A549 (cell line): ENCODE measurements around the gene GGT7. TPM values are rescaled to one million over a fixed set of nuclear protein-coding genes. Genes with fewer than 3 reads are reported as not detected.
A peak's percentile ranks its signal among the peaks of the same experiment; 100 is the strongest.

Experiments
- ATAC-seq, 2 experiments: fragments of 200-7000 bp in 1 of 2; fragments of >200 bp in 1 of 2; cut with Nextera tagmentation in 1 of 2; cut with Tn5 transposase in 1 of 2; 3 replicates each; pipeline versions ENCODE4 v1.8.0 to v1.9.1; 2018 to 2020; ENCODE audit warnings: mild to moderate bottlenecking in 1 of 2, moderate library complexity in 1 of 2
- CTCF ChIA-PET: fragments of 300-600 bp; sonication (Branson Sonifier 250); formaldehyde crosslinking; extraction: SDS; loops from one replicate; lab custom pipeline; 2021; ENCODE audit warnings: antibody characterized with exemption, inconsistent platforms; lab: Yijun Ruan, JAX
- POLR2A ChIA-PET: fragments of 350-600 bp; formaldehyde crosslinking; extraction: SDS; loops from one replicate; lab custom pipeline; 2021; ENCODE audit warnings: antibody characterized with exemption, inconsistent platforms; lab: Yijun Ruan, JAX
- DNase-seq, 2 experiments: peaks; one replicate each; pipeline versions ENCODE4 v3.0.0 to v3.0.0-alpha.2; 2011 to 2016; ENCODE audit warnings: low read depth in 1 of 2, low spot score in 1 of 2
- FAIRE-seq: peaks from 2 replicates; lab custom pipeline; 2011; peaks lifted over from hg19 to GRCh38; lab: Jason Lieb, UNC
- H3K27ac ChIP-seq, 2 experiments: fragments of >200 bp; sonication (Bioruptor Twin); formaldehyde crosslinking; 3 replicates each; pipeline ENCODE4 v1.5.1; 2016 to 2017
- H3K4me1 ChIP-seq: fragments of >200 bp; sonication (Bioruptor Twin); formaldehyde crosslinking; 3 replicates; pipeline ENCODE4 v1.6.1; 2016
- H3K4me2 ChIP-seq: fragments of >200 bp; sonication (Bioruptor Twin); formaldehyde crosslinking; 3 replicates; pipeline ENCODE4 v1.6.1; 2016
- H3K4me3 ChIP-seq: fragments of >200 bp; sonication (Bioruptor Twin); formaldehyde crosslinking; 3 replicates; pipeline ENCODE4 v1.5.1; 2016
- H3K9me3 ChIP-seq: fragments of >200 bp; sonication (Bioruptor Twin); formaldehyde crosslinking; 3 replicates; pipeline ENCODE4 v1.6.1; 2016
- CBX2 ChIP-seq: fragments of 200-600 bp; sonication (generic); IDR thresholded peaks from 2 replicates; pipeline ENCODE4 v1.6.1; 2016; ENCODE audit warnings: low read depth, mild to moderate bottlenecking, borderline replicate concordance
- EHMT2 ChIP-seq: fragments of 200-600 bp; sonication (generic); IDR thresholded peaks from 2 replicates; pipeline ENCODE4 v1.6.1; 2016; ENCODE audit warnings: antibody characterized with exemption, low read depth, mild to moderate bottlenecking, moderate library complexity
- ESRRA ChIP-seq: fragments of 150-350 bp; IDR thresholded peaks from 2 replicates; pipeline ENCODE4 v1.6.1; 2014; ENCODE audit warnings: mild to moderate bottlenecking, low read length, borderline replicate concordance
- HMGXB4 ChIP-seq: fragments of 250-450 bp; sonication (Bioruptor Pico); IDR thresholded peaks from 2 replicates; pipeline ENCODE4 v1.5.0; 2021; ENCODE audit warnings: mild to moderate bottlenecking, moderate library complexity, borderline replicate concordance
- HOXA7 ChIP-seq: fragments of 250-450 bp; sonication (Bioruptor Pico); IDR thresholded peaks from 2 replicates; pipeline ENCODE4 v1.5.0; 2020; ENCODE audit warnings: mild to moderate bottlenecking, moderate library complexity
- PBX3 ChIP-seq: IDR thresholded peaks from 2 replicates; pipeline ENCODE4 v1.6.1; 2012
- RAD21 ChIP-seq, 2 experiments: fragments of >200 bp in 1 of 2; sonication (Bioruptor Twin) in 1 of 2; formaldehyde crosslinking in 1 of 2; IDR thresholded peaks in 1 of 2; conservative IDR thresholded peaks in 1 of 2; 2 replicates in 1 of 2; 3 replicates in 1 of 2; pipeline ENCODE4 v1.6.1; 2012 to 2018; ENCODE audit warnings: inconsistent platforms in 1 of 2
- RCOR1 ChIP-seq: fragments of 150-350 bp; IDR thresholded peaks from 2 replicates; pipeline ENCODE4 v1.6.1; 2014; ENCODE audit warnings: antibody characterized with exemption, low read length, low read depth
- SMC3 ChIP-seq: fragments of >200 bp; sonication (Bioruptor Twin); formaldehyde crosslinking; IDR thresholded peaks from 3 replicates; pipeline ENCODE4 v1.6.1; 2018; ENCODE audit warnings: inconsistent platforms
- SREBF2 ChIP-seq: fragments of 450-650 bp; IDR thresholded peaks from 2 replicates; pipeline ENCODE4 v1.6.1; 2014; ENCODE audit warnings: mild to moderate bottlenecking, moderate library complexity
- ZC3H11A ChIP-seq: fragments of 450-650 bp; IDR thresholded peaks from 2 replicates; pipeline ENCODE4 v1.6.1; 2014; ENCODE audit warnings: antibody characterized with exemption, mild to moderate bottlenecking
- ZSCAN20 ChIP-seq: fragments of 250-450 bp; sonication (Bioruptor Pico); IDR thresholded peaks from 2 replicates; pipeline ENCODE4 v1.8.0; 2022; ENCODE audit warnings: mild to moderate bottlenecking, moderate library complexity
- WGBS: methylation state at CpG from one replicate; pipeline ENCODE4 v1.1.6; 2017; ENCODE audit errors: missing lambda C conversion rate; 5-methylcytosine and 5-hydroxymethylcytosine counted together
- polyA plus RNA-seq, 4 experiments: library from polyadenylated mRNA; depleted of rRNA in 3 of 4; stranded (reverse); fragments of >200 nt; fragmentation: RNase III in 1 of 4; extraction: RNeasy Plus Mini Kit Qiagen cat#74134 plus additional on column Dnase treatment in 1 of 4; gene quantifications; 2 replicates in 3 of 4; 3 replicates in 1 of 4; pipeline ENCODE4 v1.2.3, GENCODE V29; 2011 to 2017
- TF ChIP-seq, protein P1 (sequence below): fragments of >200 bp; sonication (Bioruptor Twin); formaldehyde crosslinking; IDR thresholded peaks from 3 replicates; pipeline ENCODE4 v1.5.1; 2016

The GGT7 gene
- polyA plus RNA-seq, 2 of the 4 experiments (the other 2 are of a cell fraction): 3.5 to 9.1 TPM

- no peak overlapping the region for H3K4me3 ChIP-seq
- CTCF ChIA-PET: interaction anchor here (0.6 to 1.4 kb wide), 3 partner anchors 13 to 691 kb away, joined by 3 read pairs; no protein-coding TSS in a partner anchor
- FAIRE-seq: no peak
- TF ChIP-seq ESRRA: no peak
- TF ChIP-seq RCOR1: no peak
- TF ChIP-seq EHMT2: no peak
- TF ChIP-seq ZC3H11A: no peak
- TF ChIP-seq SREBF2: no peak
- no peak for TF ChIP-seq CBX2
- TF ChIP-seq PBX3: no peak
- TF ChIP-seq, all 56 proteins: peak for 0
- DNase-seq (no peak), ATAC-seq (no peak)
- POLR2A ChIA-PET: no interaction called here
- no peaks in the 10 kb centered on the region for H3K9me3 ChIP-seq
- H3K27ac ChIP-seq: no peak overlapping the region
- no peaks in the 10 kb centered on the region for H3K4me1 ChIP-seq
- 92% methylated on average over 2 of the region's 2 CpGs for WGBS
- H3K4me2 ChIP-seq: no peak overlapping the region
Measured at GRCh38 chr20:34843421-34843820, 29.2 kb downstream of the GGT7 start.

DNA sequence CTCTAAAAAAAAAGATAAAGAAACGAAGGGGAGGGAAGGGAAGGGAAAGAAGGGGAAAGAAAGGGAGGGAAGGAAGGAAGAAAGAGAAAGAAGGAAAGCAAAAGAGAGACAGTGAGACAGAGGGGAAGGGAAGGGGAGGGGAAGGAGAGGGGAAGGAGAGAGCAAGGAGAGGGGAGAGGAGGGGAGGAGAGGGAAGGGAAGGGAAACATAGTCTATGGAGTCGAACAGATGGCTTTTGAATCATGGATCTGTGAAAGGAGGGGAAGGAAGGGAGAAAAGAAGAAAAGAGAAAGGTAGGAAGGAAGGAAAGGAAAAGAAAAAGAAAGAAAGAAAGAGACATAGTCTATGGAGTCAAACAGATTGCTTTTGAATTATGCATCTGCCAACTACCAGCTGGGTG is 30.5 kb downstream of the GGT7 start:
- no peaks in the 10 kb centered on the region for H3K9me3 ChIP-seq
- POLR2A ChIA-PET: no interaction called here
- TF ChIP-seq ZSCAN20 (CRISPR knock-in tag): no peak
- TF ChIP-seq, protein P1, sequence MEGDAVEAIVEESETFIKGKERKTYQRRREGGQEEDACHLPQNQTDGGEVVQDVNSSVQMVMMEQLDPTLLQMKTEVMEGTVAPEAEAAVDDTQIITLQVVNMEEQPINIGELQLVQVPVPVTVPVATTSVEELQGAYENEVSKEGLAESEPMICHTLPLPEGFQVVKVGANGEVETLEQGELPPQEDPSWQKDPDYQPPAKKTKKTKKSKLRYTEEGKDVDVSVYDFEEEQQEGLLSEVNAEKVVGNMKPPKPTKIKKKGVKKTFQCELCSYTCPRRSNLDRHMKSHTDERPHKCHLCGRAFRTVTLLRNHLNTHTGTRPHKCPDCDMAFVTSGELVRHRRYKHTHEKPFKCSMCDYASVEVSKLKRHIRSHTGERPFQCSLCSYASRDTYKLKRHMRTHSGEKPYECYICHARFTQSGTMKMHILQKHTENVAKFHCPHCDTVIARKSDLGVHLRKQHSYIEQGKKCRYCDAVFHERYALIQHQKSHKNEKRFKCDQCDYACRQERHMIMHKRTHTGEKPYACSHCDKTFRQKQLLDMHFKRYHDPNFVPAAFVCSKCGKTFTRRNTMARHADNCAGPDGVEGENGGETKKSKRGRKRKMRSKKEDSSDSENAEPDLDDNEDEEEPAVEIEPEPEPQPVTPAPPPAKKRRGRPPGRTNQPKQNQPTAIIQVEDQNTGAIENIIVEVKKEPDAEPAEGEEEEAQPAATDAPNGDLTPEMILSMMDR: no peak
- TF ChIP-seq, all 56 proteins: peak for 0
- ATAC-seq: no peak
- 43% methylated on average over 2 of the region's 2 CpGs for WGBS
- Histone ChIP-seq H3K4me2 (no peak overlapping the region), H3K4me3 (no peak overlapping the region), H3K4me1 (no peaks in the 10 kb centered on the region), H3K27ac (no peak overlapping the region)
- no peak for FAIRE-seq
- CTCF ChIA-PET: interaction anchor here (0.9 to 1.4 kb wide), 3 partner anchors 32 to 427 kb away, joined by 3 read pairs; no protein-coding TSS in a partner anchor
- no peak for DNase-seq

- peak; percentile 36 to 46 for DNase-seq
- H3K4me2 ChIP-seq: peak overlapping the region; percentile 81
- ChIA-PET POLR2A (no interaction called here), CTCF (interaction anchor here (0.6 to 4.5 kb wide), 22 partner anchors 9 to 606 kb away, joined by 3 to 24 read pairs (median 5); partner anchors contain the start of genes GGT7 and NCOA6)
- WGBS: 1% methylated on average over 6 of the region's 6 CpGs
- TF ChIP-seq EHMT2 (no peak), HMGXB4 (CRISPR knock-in tag) (no peak), HOXA7 (CRISPR knock-in tag) (no peak), SMC3 (peak; percentile 51), RAD21 (conservative IDR thresholded peaks at IDR 0.05 in 1 of 2, IDR thresholded peaks at IDR 0.05 in 1 of 2) (peak; percentile 70 to 80)
- TF ChIP-seq, protein P1: peak; percentile 67
- FAIRE-seq: peak; percentile 54
- peak; percentile 81 to 83 for ATAC-seq
- H3K27ac ChIP-seq: peak overlapping the region in 1 of 2 experiments; percentile 69; a peak in 2 of 6 replicates
- peak overlapping the region; percentile 28; the same call in 1 of the 3 replicates for H3K4me3 ChIP-seq
- no peaks in the 10 kb centered on the region for H3K9me3 ChIP-seq
- no peaks in the 10 kb centered on the region for H3K4me1 ChIP-seq
Measured at GRCh38 chr20:34834459-34834893, 38.2 kb downstream of the GGT7 start.
